ENCODE data around the gene B3GNT4. TPM values are rescaled to one million over a fixed set of nuclear protein-coding genes. Genes with fewer than 3 reads are reported as not detected.

B3GNT4 gene
- total and polyA plus RNA-seq, 2 of the 13 experiments (the other 11 are each of a cell fraction or from before 2014, with no cell fraction given), result 0.04 to 0.21 TPM

DNA sequence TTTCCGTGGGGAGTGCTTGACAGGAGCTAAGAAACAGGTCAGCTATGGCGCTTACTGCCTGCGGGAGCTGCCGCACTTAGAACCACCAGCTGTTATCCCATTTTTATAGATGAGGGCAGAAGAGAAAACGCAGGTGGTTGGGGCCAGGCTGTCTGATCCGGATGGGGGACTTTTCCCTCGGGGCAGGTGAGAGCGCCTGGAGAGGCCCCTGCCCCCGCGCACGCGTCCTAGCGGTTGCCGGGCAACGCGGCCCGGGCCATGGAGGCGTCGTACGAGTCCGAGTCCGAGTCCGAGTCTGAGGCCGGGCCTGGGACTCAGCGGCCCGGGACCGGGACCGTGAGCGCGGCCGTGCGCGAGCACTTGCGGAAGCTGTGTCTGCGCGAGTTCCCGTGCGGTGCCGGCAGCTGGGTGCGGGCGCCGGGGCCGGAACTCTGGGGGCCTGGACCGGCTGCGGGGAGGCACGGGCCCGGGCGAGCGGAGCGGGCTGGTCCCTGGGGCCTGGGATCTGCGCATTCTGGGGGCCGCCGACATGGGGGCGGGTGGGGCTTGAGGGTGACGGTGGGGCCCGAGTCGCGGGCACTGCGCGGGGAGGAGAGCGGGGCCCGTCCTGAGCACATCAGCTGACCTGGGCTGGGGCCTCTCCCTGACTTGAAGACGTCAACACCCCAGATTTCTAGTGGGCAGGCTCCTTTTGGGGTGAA is 20.5 kb upstream of the B3GNT4 start, which contains the start of gene LRRC43 (continued):
- no peak for TF ChIP-seq ARID2 (CRISPR knock-in tag; IDR thresholded peaks at IDR 0.05; ENCODE audit: borderline replicate concordance)
- TF ChIP-seq, protein P1, sequence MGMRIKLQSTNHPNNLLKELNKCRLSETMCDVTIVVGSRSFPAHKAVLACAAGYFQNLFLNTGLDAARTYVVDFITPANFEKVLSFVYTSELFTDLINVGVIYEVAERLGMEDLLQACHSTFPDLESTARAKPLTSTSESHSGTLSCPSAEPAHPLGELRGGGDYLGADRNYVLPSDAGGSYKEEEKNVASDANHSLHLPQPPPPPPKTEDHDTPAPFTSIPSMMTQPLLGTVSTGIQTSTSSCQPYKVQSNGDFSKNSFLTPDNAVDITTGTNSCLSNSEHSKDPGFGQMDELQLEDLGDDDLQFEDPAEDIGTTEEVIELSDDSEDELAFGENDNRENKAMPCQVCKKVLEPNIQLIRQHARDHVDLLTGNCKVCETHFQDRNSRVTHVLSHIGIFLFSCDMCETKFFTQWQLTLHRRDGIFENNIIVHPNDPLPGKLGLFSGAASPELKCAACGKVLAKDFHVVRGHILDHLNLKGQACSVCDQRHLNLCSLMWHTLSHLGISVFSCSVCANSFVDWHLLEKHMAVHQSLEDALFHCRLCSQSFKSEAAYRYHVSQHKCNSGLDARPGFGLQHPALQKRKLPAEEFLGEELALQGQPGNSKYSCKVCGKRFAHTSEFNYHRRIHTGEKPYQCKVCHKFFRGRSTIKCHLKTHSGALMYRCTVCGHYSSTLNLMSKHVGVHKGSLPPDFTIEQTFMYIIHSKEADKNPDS (CRISPR knock-in tag; IDR thresholded peaks at IDR 0.05), result no peak
- TF ChIP-seq ZNF30 (CRISPR knock-in tag; IDR thresholded peaks at IDR 0.05), result no peak
- TF ChIP-seq GABPB1 (CRISPR knock-in tag; IDR thresholded peaks at IDR 0.05), result peak; percentile 44; the same call in 1 of the 2 replicates
- TF ChIP-seq, protein P2, sequence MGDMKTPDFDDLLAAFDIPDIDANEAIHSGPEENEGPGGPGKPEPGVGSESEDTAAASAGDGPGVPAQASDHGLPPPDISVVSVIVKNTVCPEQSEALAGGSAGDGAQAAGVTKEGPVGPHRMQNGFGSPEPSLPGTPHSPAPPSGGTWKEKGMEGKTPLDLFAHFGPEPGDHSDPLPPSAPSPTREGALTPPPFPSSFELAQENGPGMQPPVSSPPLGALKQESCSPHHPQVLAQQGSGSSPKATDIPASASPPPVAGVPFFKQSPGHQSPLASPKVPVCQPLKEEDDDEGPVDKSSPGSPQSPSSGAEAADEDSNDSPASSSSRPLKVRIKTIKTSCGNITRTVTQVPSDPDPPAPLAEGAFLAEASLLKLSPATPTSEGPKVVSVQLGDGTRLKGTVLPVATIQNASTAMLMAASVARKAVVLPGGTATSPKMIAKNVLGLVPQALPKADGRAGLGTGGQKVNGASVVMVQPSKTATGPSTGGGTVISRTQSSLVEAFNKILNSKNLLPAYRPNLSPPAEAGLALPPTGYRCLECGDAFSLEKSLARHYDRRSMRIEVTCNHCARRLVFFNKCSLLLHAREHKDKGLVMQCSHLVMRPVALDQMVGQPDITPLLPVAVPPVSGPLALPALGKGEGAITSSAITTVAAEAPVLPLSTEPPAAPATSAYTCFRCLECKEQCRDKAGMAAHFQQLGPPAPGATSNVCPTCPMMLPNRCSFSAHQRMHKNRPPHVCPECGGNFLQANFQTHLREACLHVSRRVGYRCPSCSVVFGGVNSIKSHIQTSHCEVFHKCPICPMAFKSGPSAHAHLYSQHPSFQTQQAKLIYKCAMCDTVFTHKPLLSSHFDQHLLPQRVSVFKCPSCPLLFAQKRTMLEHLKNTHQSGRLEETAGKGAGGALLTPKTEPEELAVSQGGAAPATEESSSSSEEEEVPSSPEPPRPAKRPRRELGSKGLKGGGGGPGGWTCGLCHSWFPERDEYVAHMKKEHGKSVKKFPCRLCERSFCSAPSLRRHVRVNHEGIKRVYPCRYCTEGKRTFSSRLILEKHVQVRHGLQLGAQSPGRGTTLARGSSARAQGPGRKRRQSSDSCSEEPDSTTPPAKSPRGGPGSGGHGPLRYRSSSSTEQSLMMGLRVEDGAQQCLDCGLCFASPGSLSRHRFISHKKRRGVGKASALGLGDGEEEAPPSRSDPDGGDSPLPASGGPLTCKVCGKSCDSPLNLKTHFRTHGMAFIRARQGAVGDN (CRISPR knock-in tag; IDR thresholded peaks at IDR 0.05), result peak; percentile 51
- TF ChIP-seq ISX (CRISPR knock-in tag; conservative IDR thresholded peaks at IDR 0.05), result no peak
- TF ChIP-seq ZFX (CRISPR knock-in tag; IDR thresholded peaks at IDR 0.05; ENCODE audit: low read depth), result 0 out of 2 replicates have a peak, but pooled peaks have one; percentile 14
- TF ChIP-seq TOE1 (CRISPR knock-in tag; IDR thresholded peaks at IDR 0.05), result no peak
- no peak for TF ChIP-seq ZNF12 (CRISPR knock-in tag; IDR thresholded peaks at IDR 0.05)
- TF ChIP-seq RFX3 (CRISPR knock-in tag; IDR thresholded peaks at IDR 0.05), result peak; percentile 54
- no peak for TF ChIP-seq ZNF468 (CRISPR knock-in tag; IDR thresholded peaks at IDR 0.05)

Data from HepG2 (cell line).